Motor neuron (in vitro differentiated cells): Measurements from ENCODE around the gene INPP4A. TPM values are rescaled to one million over a fixed set of nuclear protein-coding genes. Genes with fewer than 3 reads are reported as not detected.

Experiments used
- ATAC-seq, 8 experiments: fragments of 200-7000 bp; cut with Tn5 transposase; replicated peaks in 6 of 8; 2 replicates each; pipeline ENCODE4 v1.8.0; 2021; ENCODE audit warnings: mild to moderate bottlenecking in 8 of 8, moderate library complexity in 8 of 8
- H3K27ac ChIP-seq, 2 donors: fragments of 250-450 bp; sonication (Bioruptor Pico); 2 replicates each; pipeline ENCODE4 v1.9.0; 2021; ENCODE audit warnings: antibody characterized with exemption in 2 of 2, mild to moderate bottlenecking in 2 of 2, moderate library complexity in 1 of 2
- H3K4me1 ChIP-seq, 2 donors: fragments of 250-450 bp; sonication (Bioruptor Pico); replicated peaks in 1 of 2; 2 replicates each; pipeline ENCODE4 v1.6.1; 2021; ENCODE audit warnings: antibody characterized with exemption in 2 of 2, mild to moderate bottlenecking in 2 of 2, moderate library complexity in 1 of 2
- H3K4me3 ChIP-seq, 5 donors: fragments of 250-450 bp; sonication (Bioruptor Pico); 2 replicates each; pipeline ENCODE4 v1.9.0; 2021; ENCODE audit warnings: antibody characterized with exemption in 5 of 5, mild to moderate bottlenecking in 5 of 5, moderate library complexity in 4 of 5
- WGBS, 10 experiments: fragments of 450-650 bp; shearing (Covaris generic); methylation state at CpG; one replicate each; pipeline ENCODE4 v1.0.0; 2022; 5-methylcytosine and 5-hydroxymethylcytosine counted together
- in situ Hi-C, 9 experiments: fragments of 400-800 bp; cut with MboI; loops; one replicate each; pipeline ENCODE4 v1.15.0; 2021; ENCODE audit warnings: low sequenced_read_pairs in 9 of 9, low pct_unique_long_range_greater_than_20kb in 2 of 9; ENCODE audit not compliant: unreplicated experiment in 9 of 9
- total RNA-seq, 8 experiments: library from RNA; unstranded; fragments of 300-600 nt; gene quantifications; 2 replicates each; pipeline versions ENCODE4 v1.2.3 to v1.2.4, GENCODE V29; 2022

Gene INPP4A
- total RNA-seq, 8 experiments from 2014 or later, result 24.2 to 111 (median 31.1) TPM

DNA sequence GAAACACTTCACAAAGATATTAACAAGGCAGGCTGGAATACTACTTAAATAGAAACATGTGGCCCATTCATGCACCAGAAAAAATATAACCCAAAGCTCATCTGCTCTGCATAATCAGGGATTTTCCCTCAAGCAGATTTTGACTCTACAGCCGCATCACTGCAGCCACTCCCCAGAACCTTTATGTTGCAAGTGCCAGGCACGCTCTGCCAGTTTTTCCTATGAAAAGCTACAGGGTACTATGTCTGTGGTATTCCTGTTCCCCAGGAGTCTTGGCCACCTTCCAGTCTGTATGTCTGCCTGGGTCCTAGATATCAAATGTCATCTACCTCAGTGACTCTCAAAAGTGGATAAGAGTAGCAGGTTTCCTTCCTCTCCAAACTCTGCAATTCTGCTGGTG is 159.9 kb downstream of the INPP4A start:
- ATAC-seq, result peak in 3 of 8 experiments; percentile 1 to 19 (median 4)
- in situ Hi-C loops, result no loop called here
- Histone ChIP-seq H3K27ac (no peak overlapping the region), H3K4me3 (no peak overlapping the region), H3K4me1 (peaks cover 10 to 13% of the 10 kb centered on the region in 2 donors)
- 7 to 100% (median 95%) methylated on average over 1 to 2 of the region's 2 CpGs; no CpG with 5 or more reads in 5 of the 10 experiments for WGBS, 10 experiments

DNA sequence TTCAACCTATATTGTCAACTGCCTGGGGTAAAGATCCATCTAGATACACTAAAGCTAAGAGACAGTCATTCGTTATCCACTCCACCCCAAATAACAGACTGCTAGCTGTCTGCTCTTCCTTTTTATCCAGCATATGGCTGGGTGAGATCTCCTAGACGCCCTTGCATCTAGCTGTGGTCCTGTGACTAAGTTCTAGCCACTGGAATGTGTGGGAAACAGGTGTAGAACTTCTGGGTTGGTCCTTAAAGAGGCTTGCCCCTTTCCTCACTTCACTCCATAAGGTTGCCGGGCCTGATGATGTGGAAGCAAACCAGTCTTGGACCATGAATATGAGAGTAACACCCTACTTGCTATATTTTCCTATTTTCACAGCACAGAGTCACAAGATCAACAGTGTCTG is 160.4 kb downstream of the INPP4A start:
- ATAC-seq, result no peak
- Histone ChIP-seq H3K4me3 (no peak overlapping the region), H3K4me1 (peaks cover 15 to 18% of the 10 kb centered on the region in 2 donors), H3K27ac (no peak overlapping the region)
- WGBS, 10 experiments, result 0 to 100% (median 72%) methylated on average over 1 to 3 of the region's 3 CpGs; no CpG with 5 or more reads in 2 of the 10 experiments
- in situ Hi-C loops, result no loop called here

DNA sequence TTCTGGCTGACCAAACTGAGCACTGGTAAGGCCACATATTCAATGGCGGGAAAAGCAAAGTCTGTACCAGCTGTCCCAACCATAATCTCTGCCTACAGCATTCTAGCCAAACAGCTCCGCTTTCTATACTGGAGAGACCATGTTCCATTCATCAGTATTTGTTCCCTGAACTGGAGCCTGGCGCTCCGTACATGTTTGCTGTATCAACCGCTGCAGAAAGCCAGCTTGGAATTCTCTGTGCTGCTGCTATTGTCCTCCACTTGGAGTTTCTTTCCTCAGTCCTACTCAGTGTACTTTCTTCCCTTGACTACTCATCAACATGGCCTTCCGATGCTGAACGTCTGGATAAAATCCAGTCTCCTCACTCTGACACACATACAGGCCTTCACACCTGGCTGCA is 161.8 kb downstream of the INPP4A start:
- H3K4me1 ChIP-seq, result peaks cover 23 to 29% of the 10 kb centered on the region in 2 donors
- no peak for ATAC-seq
- H3K4me3 ChIP-seq, result no peak overlapping the region
- H3K27ac ChIP-seq, result no peak overlapping the region
- 67 to 95% (median 89%) methylated on average over 3 to 7 of the region's 7 CpGs; no CpG with 5 or more reads in 2 of the 10 experiments for WGBS, 10 experiments
- in situ Hi-C loops, result no loop called here

DNA sequence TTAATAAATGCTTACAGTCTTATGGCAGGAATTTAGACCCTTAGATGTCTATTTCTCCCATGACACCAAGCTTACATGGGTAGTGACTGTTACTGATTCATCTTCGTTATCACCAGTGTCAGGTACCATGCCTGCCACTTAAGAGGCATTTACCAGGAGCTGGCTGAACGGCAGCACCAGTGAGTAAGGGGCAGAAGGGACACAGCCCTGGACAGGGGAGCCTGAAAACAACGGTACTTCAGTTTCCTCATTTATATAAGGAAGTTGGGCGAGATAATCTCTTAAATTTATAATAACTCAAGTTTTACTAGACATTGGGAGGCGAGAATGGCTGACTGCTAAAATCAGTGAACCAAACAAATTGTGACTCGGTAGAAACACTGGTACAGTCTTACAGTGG is 162.4 kb downstream of the INPP4A start:
- no peak for ATAC-seq
- Histone ChIP-seq H3K4me3 (peak overlapping the region; percentile 75 to 98 (median 85)), H3K27ac (peak overlapping the region in 1 of 2 donors; percentile 98), H3K4me1 (peaks cover 23 to 29% of the 10 kb centered on the region in 2 donors)
- WGBS, 10 experiments, result 33 to 83% (median 52%) methylated on average over 1 to 6 of the region's 6 CpGs; no CpG with 5 or more reads in 1 of the 10 experiments
- in situ Hi-C loops, result no loop called here

DNA sequence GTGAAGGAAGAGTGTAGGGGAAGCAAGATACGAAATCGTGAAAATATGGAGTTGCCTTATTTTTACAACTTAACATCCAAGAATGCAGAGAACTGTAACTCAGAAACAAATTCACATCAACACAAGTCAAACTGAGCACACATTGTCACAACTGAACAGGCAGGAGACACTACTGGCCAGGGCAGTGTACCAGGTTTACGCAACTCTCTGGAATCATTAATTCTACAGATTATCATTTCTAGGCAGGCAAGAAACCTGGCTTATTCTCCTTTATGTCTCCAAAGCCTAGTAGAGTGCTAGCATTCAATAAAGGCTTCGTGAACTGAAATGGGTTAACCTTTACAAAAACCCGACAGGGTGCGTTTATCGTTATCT is 163.1 kb downstream of the INPP4A start:
- Histone ChIP-seq H3K4me3 (peak overlapping the region; percentile 75 to 98 (median 85)), H3K27ac (peak overlapping the region; percentile 95 to 98), H3K4me1 (peaks cover 23 to 29% of the 10 kb centered on the region in 2 donors)
- 0 to 50% (median 20%) methylated on average over 1 to 7 of the region's 7 CpGs; no CpG with 5 or more reads in 1 of the 10 experiments for WGBS, 10 experiments
- in situ Hi-C loops, result no loop called here
- peak in 6 of 8 experiments; percentile 0 to 5 (median 2) for ATAC-seq

DNA sequence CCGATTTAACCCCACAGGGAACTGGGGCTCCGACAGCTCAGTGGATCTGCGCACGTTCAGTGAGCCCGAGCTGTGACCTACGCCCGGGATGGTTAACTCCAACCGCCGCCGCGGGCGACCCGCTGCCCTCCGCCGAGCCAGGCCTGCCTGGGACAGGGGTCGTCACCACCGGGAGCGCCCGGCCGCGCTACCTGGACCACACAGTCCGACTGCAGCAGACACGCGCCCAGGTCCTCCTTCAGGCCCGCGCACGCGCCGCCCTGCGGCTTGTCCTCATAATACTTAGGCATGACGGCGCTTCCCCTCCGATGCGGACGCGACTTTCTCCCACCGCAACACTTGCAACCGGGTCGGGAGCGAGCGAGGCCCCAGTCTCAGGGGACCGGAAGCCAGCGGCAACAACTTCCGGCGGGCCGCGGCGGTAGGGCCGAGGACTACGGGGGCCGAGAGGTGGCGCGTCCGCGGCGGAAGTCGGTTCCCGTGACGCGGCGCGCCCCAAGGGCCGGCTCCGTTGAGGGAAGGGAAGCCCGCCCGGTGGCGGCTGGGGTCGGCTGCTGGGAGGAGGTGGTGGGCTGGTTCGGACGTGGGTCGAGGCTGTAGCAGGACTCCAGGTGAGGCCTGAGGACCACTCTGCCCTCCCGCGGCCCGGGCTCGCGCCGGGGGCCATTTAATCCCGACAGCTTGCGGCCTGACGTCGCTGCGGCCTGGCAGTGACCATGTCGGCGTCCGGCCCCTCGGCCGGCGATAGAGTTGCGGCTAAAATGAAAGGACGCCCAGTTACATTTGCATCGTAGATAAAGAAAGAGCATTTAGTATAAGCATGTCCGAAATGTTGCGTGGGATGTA is 163.7 kb downstream of the INPP4A start, which contains the start of the genes COA5 and UNC50:
COA5 (minus strand) TSS at position 397 of the 846 bp plus-strand sequence; CDS start at position 290, 107 bp downstream.
UNC50 (plus strand) TSS at position 474 of the 846 bp plus-strand sequence. CDS start 1,171 bp downstream, outside the sequence.
- Histone ChIP-seq H3K27ac (peak within 1 kb of the TSS; percentile 95 to 98), H3K4me1 (peaks cover 23 to 29% of the 10 kb centered on the region in 2 donors), H3K4me3 (peak within 1 kb of the TSS; percentile 75 to 98 (median 85))
- WGBS, 10 experiments, result 0 to 10% (median 0%) methylated on average over 2 to 23 of the region's 93 CpGs; no CpG with 5 or more reads in 2 of the 10 experiments
- peak; percentile 83 to 95 (median 94) for ATAC-seq
- in situ Hi-C loops, result no loop called here

DNA sequence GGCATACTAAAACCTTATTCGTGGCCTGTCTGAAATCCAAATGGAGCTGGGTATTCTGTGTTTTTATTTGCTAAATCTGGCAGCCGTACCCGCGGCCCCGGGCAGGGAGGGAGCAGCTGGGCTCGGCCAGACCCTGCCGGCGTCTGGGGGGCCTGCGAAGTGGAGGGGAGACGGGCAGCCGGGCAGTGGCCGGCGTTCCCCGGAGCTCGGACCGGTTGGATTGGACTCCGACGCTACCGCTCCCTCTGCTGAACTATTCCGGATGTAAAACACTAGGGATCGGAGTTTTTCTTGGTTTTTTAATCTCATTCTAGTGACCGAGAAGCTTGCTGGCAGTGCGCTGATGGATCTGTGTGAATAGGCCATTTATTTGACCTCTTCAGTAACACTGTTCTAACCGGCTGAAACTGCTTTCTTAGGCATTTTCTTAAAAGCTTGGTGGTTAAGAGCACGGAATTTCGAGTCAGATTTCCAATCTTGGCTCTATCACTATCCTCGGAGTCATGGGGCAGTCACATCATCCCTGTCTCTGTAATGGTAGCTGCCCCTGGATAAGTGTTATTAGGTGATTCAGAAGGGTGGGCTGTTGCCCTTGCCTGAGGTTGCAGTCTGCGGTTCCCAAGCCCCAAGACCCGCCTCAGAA is 164.4 kb downstream of the INPP4A start:
- peak overlapping the region; percentile 95 to 98 for H3K27ac ChIP-seq
- WGBS, 10 experiments, result 0 to 40% (median 1%) methylated on average over 1 to 25 of the region's 29 CpGs; no CpG with 5 or more reads in 1 of the 10 experiments

DNA sequence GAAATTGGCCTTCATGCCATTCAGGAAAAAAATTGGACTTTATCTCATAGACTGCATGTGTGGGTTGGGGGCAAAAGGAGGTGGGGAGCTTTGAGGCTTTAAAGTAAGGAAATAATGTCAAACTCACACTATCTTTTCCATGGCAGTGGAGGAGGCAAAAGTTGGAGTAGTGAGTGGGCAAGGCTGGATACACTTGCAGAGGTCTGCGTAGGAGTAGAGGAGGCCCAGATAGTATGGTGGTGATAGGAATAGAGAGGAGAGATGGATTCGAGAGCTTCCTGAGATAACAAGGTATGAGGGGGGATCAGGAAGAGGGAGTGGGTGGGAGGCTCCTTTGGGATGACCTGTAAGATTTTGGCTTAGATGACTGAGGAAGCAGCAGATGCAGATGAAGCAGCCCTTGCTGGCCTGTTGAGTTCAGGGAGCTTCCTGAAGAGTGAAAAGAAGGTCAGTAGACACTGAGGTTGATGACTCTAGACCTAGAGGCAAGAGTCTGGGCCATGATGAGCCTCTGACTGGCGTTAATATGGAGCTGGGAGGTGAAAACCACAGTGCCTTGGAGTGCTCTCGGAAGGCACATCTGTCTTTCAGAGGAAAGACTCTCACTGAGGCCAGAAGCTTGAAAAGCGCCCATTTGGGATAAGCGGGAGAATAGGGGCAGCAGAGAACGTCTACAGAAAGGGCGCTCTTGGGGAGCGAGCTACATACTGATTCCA is 169.5 kb downstream of the INPP4A start:
- peaks cover 10 to 20% of the 10 kb centered on the region in 2 donors for H3K4me1 ChIP-seq
- in situ Hi-C loops, result no loop called here
- 90 to 100% (median 96%) methylated on average over 2 to 9 of the region's 9 CpGs for WGBS, 10 experiments
- no peak overlapping the region for H3K4me3 ChIP-seq
- H3K27ac ChIP-seq, result no peak overlapping the region
- no peak for ATAC-seq

More for the DNA sequence above, 164.4 kb downstream of the INPP4A start:
- Histone ChIP-seq H3K4me1 (peaks cover 23 to 29% of the 10 kb centered on the region in 2 donors), H3K4me3 (peak overlapping the region; percentile 75 to 98 (median 85))
- in situ Hi-C loops, result no loop called here
- ATAC-seq, result peak in 7 of 8 experiments; percentile 5 to 25 (median 15)

DNA sequence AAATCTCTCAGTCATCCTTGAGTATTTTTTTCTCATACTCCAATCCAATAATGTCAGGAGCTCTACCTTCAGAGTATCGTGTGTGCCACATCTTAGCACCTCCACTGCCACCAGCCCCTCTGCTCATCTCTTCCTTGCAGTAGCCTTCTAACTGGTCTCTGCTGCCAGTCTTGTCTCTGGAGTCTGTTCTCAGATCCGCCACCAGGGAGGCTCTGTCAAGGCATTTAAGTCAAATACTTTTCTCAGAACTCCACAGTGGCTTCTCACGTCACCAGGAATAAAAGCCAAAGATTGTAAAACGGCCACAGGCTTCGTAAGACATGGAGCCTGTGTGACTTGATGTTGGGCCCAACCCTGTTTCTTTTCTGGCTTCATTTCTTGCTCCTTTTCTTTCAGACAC is 170.8 kb downstream of the INPP4A start:
- WGBS, 10 experiments, result 50 to 100% (median 94%) methylated on average over 1 to 5 of the region's 5 CpGs; no CpG with 5 or more reads in 3 of the 10 experiments
- peak in 1 of 8 experiments; percentile 23 for ATAC-seq
- in situ Hi-C loops, result no loop called here

DNA sequence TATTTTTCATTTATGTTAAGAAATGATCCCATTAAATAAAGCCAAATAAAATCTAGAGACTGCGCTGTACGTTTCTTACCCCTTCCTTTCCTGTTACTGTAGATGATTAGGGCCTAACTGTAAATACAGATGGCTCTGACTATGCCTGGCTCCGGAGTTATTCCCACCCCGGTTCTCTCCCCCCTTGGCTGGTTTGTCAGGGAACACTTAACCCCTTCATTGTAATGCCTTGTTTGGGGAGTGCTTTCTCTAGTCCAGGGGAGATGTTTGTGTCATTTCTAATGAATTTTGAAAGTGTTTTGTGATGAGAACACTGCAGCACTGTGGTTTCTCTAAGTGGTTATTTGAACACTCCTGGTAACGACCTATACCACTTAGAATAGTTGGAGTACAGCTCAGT is 172.5 kb downstream of the INPP4A start:
- no peak overlapping the region for H3K27ac ChIP-seq
- 42 to 92% (median 76%) methylated on average over 2 to 5 of the region's 5 CpGs for WGBS, 10 experiments
- ATAC-seq, result no peak
- in situ Hi-C loops, result no loop called here
- no peak overlapping the region for H3K4me3 ChIP-seq
- no peaks in the 10 kb centered on the region for H3K4me1 ChIP-seq

More for the DNA sequence above, 170.8 kb downstream of the INPP4A start:
- Histone ChIP-seq H3K27ac (no peak overlapping the region), H3K4me1 (peaks cover under 1 to 10% of the 10 kb centered on the region in 2 donors), H3K4me3 (no peak overlapping the region)

DNA sequence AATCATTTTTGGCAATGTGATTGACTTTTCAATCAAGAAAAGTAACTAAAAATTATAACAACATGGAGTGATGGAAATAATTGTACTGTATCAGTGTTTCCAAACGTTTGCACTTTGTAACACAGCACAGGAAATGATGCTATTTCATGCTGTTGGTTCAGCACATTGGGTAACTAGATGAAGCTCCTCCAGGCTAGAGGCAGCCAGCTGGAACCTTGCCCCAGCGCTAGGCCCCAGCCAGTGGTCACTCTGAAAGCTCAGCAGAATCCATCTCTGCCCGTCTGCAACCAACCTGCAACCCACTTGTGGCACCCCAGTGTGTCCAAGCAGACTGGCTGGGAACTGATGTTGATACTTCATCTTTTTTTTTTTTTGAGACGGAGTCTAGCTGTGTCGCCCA is 179.0 kb downstream of the INPP4A start:
- in situ Hi-C loops, result no loop called here
- H3K4me1 ChIP-seq, result no peaks in the 10 kb centered on the region
- peak in 1 of 8 experiments; percentile 37 for ATAC-seq
- H3K4me3 ChIP-seq, result no peak overlapping the region
- no peak overlapping the region for H3K27ac ChIP-seq
- WGBS, 10 experiments, result 0 to 75% (median 50%) methylated on average over 1 to 3 of the region's 5 CpGs; no CpG with 5 or more reads in 3 of the 10 experiments

DNA sequence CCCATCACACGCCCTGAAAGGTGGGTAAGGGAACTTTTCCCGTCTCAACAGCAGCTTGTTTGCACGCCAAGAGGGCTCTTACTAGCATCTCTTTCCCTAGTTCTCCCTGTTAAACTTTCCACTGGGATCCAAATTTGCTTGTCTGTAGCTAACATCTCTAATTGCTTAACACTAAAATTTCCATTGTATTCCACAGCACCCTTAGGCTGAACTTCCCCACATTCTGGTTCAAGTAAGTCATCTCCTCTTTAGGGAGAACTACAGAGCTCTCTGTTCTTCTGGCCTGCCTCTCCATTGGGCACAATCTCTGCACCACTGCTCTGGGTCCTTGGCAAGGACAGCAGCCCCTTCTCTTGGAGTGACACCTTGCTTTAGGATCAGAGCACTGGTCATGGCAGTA is 187.7 kb downstream of the INPP4A start:
- no peaks in the 10 kb centered on the region for H3K4me1 ChIP-seq
- H3K27ac ChIP-seq, result no peak overlapping the region
- 33 to 100% (median 82%) methylated on average over 1 to 3 of the region's 3 CpGs; no CpG with 5 or more reads in 5 of the 10 experiments for WGBS, 10 experiments
- no peak overlapping the region for H3K4me3 ChIP-seq
- no peak for ATAC-seq
- in situ Hi-C loops, result loop anchor here in 4 of 9 experiments (25.0 kb wide), 1 partner anchor 430 kb away; no protein-coding TSS in a partner anchor
